ENCODE results near the gene QRICH1. TPM values are rescaled to one million over a fixed set of nuclear protein-coding genes. Genes with fewer than 3 reads are reported as not detected.
A peak's percentile ranks its signal among the peaks of the same experiment; 100 is the strongest.

The QRICH1 gene
- total RNA-seq, 2 experiments from 2014 or later = 111 to 132 TPM

- Histone ChIP-seq H3K4me3 (ENCODE audit: low read depth, low read length, poor library complexity, severe bottlenecking) (no peak overlapping the region), H3K4me2 (ENCODE audit: low read length) (no peak overlapping the region), H3K36me3 (ENCODE audit: insufficient read depth, low read length) (no peaks in the 10 kb centered on the region), H3K9me2 (ENCODE audit: insufficient read depth, low read length) (no peaks in the 10 kb centered on the region), H3K27ac (ENCODE audit: low read depth, low read length, poor library complexity, severe bottlenecking) (no peak overlapping the region), H3K4me1 (ENCODE audit: insufficient read depth, low read length, poor library complexity, severe bottlenecking) (peaks cover 26% of the 10 kb centered on the region), H4K20me1 (ENCODE audit: insufficient read depth, low read length) (no peaks in the 10 kb centered on the region), H3K9me3 (ENCODE audit: low read length) (no peaks in the 10 kb centered on the region), H3K79me2 (ENCODE audit: insufficient read depth, low read depth, low read length) (no peaks in the 10 kb centered on the region; the same call in 1 of the 2 replicates), H2AFZ (ENCODE audit: low read length) (no peak overlapping the region)
- no TSS peak for BruUV-seq (replicated peaks)
- intact Hi-C loops (cut with micrococcal nuclease; ENCODE audit: unreplicated experiment) = no loop called here
- no peak for DNase-seq (ENCODE audit: low spot score)
- TF ChIP-seq, protein P1, sequence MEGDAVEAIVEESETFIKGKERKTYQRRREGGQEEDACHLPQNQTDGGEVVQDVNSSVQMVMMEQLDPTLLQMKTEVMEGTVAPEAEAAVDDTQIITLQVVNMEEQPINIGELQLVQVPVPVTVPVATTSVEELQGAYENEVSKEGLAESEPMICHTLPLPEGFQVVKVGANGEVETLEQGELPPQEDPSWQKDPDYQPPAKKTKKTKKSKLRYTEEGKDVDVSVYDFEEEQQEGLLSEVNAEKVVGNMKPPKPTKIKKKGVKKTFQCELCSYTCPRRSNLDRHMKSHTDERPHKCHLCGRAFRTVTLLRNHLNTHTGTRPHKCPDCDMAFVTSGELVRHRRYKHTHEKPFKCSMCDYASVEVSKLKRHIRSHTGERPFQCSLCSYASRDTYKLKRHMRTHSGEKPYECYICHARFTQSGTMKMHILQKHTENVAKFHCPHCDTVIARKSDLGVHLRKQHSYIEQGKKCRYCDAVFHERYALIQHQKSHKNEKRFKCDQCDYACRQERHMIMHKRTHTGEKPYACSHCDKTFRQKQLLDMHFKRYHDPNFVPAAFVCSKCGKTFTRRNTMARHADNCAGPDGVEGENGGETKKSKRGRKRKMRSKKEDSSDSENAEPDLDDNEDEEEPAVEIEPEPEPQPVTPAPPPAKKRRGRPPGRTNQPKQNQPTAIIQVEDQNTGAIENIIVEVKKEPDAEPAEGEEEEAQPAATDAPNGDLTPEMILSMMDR (conservative IDR thresholded peaks at IDR 0.05; ENCODE audit: low read length) = no peak
- TF ChIP-seq EZH2phosphoT487 (IDR thresholded peaks at IDR 0.05; ENCODE audit: borderline replicate concordance, low read depth, low read length) = no peak
- POLR2A ChIA-PET = interaction anchor here (1.7 kb wide), 1 partner anchor 13 kb away, joined by 4 read pairs; the partner anchor contains the start of gene WDR6
- CTCF ChIA-PET (ENCODE audit: unreplicated experiment) = no interaction called here
These were observed 100.0 kb downstream of the QRICH1 start for GRCh38 chr3:48993834-48994233.

- ChIA-PET CTCF (ENCODE audit: unreplicated experiment) (interaction anchor here (1.1 kb wide), 1 partner anchor 15 kb away, joined by 9 read pairs; the partner anchor contains the start of gene WDR6), POLR2A (interaction anchor here (0.6 to 2.0 kb wide), 6 partner anchors 15 to 437 kb away, joined by 3 to 7 read pairs (median 4); partner anchors contain the start of genes DALRD3, NDUFAF3 and WDR6)
- Histone ChIP-seq H3K79me2 (ENCODE audit: insufficient read depth, low read depth, low read length) (no peaks in the 10 kb centered on the region; the same call in 1 of the 2 replicates), H3K4me1 (ENCODE audit: insufficient read depth, low read length, poor library complexity, severe bottlenecking) (peaks cover 27% of the 10 kb centered on the region), H4K20me1 (ENCODE audit: insufficient read depth, low read length) (no peaks in the 10 kb centered on the region), H3K9me3 (ENCODE audit: low read length) (no peaks in the 10 kb centered on the region), H3K9me2 (ENCODE audit: insufficient read depth, low read length) (no peaks in the 10 kb centered on the region), H3K27ac (ENCODE audit: low read depth, low read length, poor library complexity, severe bottlenecking) (no peak overlapping the region), H3K4me2 (ENCODE audit: low read length) (peak overlapping the region; percentile 97), H3K36me3 (ENCODE audit: insufficient read depth, low read length) (no peaks in the 10 kb centered on the region), H3K4me3 (ENCODE audit: low read depth, low read length, poor library complexity, severe bottlenecking) (peak overlapping the region; percentile 84), H2AFZ (ENCODE audit: low read length) (no peak overlapping the region)
- intact Hi-C loops (cut with micrococcal nuclease; ENCODE audit: unreplicated experiment) = loop anchor here (2.0 kb wide), 1 partner anchor 15 kb away; the partner anchor contains the start of gene WDR6
- no peak for DNase-seq (ENCODE audit: low spot score)
- no peak for TF ChIP-seq EZH2phosphoT487 (IDR thresholded peaks at IDR 0.05; ENCODE audit: borderline replicate concordance, low read depth, low read length)
- TF ChIP-seq, protein P1 (conservative IDR thresholded peaks at IDR 0.05; ENCODE audit: low read length) = no peak
- BruUV-seq (replicated peaks) = TSS peak; percentile 62
These were observed 101.9 kb downstream of the QRICH1 start for GRCh38 chr3:48991851-48992545.
